ENCODE results near the gene C15orf39.
"Not testable (repeated sequence)": the region's sequence is repeated elsewhere in the genome, so short reads cannot be mapped to it uniquely, and the experiment has no call there.

Gene C15orf39

DNA sequence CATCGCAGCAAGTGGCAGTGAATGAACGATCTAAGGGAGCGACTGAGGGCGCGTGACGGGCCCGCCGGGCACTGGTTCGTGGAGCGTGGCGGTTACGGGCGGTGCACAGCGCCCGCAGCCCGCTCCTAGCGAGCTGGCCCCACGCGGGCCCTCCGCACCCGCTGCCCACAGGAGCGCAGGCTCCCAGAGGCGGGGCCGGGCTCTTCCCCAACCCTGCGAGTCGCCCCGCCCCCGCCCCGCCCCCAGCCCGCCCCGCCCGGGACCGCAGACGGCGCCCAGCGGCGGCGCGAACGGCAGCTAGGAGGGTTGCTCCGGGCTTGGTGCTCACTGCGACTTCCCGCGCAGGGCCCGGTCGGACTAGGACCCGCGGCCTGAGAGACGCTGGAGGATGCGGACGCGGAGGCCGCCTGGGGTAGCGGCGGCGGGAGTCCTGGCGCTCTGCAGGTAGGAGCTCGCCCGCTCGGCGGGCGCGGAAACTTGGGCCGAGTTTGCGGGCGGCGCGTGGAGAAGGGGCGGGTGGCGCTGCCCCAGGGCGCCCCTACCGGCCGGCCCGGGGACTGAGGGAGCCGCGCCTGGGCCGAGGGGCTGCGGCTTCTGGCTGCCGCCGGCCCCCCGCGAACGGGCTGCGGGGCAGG is at the start of gene C15orf39:
Gene C15orf39 (plus strand): TSS at position 267 of the 635 bp plus-strand sequence. CDS start 4,167 bp downstream, outside the sequence.
- DNase-seq: peak; percentile 90

GRCh38 chr15:75152382-75153079 is 49.2 kb upstream of the C15orf39 start:
- DNase-seq: no peak

DNA sequence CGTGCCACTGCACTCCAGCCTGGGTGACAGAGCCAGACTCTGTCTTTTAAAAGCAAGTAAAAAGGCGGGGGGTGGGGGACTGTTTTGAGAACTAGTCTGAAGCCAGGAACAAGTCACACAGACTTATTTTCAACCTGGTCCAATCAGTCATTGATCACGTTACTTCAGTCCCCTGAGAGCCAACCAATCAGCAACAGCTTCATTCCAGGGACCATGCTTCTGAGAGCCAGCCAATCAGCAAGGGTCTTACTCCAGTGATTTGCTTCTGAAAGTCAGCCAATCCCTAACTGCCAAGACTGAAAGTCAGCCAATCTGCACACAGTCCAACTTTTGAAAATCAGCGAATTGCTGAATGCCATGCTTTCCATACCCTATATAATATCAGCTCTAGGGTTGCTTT is 48.6 kb upstream of the C15orf39 start:
- no peak for DNase-seq

DNA sequence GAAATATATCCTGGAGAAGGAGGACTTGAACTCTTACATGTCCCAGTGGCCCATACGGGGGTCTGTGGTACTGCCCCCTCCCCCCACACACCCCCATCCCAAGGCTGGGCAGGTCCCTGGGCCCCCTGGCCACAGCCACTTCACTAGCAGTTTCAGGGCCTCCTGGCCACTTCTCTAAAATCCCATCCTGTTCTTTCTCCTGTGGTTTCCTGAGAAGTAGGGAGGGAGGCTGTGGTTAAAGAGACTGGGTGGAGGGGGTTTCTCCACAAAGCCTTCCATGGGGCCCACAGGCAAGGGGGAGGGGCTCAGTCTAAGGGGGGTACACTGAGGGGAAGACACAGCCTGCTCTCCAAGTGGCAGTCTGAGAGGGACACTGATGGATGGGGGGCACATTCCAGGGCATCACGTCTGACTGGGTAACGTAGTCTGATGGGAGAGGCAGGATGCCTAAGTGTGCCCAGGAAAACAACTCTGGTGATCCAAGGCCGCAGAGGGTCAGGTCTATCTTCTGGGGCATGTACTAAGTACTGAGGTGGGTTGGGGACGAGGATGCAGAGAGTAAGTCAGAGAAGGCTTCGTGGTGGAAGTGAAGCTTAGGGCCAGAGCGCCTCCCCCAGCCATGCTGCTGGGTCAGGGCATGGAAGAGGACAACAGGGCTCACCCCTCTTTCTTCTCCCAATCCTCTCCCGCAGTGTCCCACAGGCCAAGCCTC is 48.0 kb upstream of the C15orf39 start:
- no peak for DNase-seq

DNA sequence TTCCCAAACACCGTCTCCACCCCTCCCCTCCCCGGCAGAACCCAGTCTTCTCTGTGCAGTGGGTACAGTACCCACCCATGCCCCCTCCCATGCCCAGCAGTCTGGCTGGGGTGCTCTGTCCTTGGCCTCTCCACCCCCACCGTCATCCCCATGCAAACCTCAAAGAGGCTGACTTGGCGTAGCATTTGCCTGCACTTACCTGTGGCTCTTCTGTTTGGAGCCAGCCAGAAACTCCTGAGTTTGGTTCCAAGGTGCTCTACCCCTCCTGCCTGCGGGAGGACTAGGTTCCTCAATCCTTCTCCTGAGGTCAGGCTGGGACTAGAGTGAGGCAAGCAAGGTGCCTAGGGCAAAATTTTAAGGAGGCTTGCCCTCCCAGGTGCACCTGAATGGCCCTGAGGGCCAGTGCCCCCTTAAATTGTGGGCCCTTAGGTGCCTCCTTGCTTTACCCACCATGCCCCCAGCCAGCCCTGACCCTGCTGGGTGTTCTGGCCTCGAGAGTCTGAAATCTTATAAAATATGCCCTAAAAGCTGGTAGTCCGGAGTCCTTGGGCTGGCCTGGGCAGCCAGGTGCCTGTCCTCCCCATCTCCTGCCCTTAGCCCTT is 47.1 kb upstream of the C15orf39 start:
- DNase-seq: no peak

- DNase-seq: no peak
Observed at GRCh38 chr15:75156326-75157215, 45.1 kb upstream of the C15orf39 start.

DNA sequence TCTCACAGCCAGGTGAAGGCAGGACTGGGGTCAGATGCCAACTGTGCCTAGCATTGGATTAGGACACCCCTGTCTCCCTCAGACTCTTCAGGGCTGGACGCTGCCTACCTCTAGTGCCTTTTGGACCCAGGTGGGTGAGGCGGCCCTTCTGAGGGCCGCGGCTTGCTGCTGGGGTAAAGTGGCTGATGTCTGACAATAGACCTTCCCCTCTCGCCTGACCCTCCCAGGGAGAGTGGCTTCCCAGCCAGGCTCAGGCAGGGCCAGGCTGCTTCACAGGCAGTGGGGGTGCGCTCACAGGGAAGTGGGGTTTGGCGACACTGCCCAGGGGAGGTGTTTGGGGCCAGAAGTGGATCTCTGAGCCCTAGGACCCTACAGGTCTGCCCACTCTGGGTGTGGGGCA is 43.3 kb upstream of the C15orf39 start:
- no peak for DNase-seq

DNA sequence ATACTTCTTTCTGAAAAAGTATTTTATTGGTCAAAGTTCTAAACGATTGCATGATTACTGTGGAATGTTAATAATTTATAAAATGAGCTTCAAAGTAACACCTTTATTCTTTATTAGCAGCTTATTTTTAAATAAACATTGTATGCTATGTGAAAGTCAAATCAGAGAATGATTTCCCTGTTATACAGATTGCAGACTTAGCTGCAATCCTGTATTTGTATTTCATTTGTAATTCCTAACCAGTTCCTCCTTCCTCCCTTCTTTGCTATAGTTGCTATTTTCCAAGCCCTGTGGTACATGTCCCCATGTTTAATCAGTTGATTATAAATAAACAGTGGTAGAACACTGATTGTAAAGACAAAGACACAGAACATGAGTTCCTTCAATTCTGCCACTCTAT is 42.4 kb upstream of the C15orf39 start:
- no peak for DNase-seq

GRCh38 chr15:75161106-75161916 is 40.4 kb upstream of the C15orf39 start:
- DNase-seq: no peak

DNA sequence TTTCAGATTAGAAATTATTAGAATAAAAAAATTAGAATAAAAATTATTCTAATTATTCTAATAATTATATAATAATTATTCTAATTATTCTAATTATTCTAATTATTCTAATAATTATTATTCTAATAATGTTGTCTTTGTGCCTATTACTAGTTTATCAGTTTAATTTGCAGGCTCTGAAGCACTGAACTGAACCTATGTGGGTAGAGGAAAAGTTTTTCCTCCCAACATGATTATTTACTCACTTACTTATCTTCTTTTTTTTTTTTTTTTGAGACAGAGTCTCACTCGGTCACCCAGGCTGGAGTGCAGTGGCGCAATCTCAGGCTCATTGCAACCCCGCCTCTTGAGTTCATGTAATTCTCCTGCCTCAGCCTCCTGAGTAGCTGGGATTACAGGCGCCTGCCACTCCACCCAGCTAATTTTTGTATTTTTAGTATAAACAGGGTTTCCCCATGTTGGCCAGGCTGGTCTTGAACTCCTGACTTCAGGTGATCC is 39.7 kb upstream of the C15orf39 start:
- DNase-seq: no peak

DNA sequence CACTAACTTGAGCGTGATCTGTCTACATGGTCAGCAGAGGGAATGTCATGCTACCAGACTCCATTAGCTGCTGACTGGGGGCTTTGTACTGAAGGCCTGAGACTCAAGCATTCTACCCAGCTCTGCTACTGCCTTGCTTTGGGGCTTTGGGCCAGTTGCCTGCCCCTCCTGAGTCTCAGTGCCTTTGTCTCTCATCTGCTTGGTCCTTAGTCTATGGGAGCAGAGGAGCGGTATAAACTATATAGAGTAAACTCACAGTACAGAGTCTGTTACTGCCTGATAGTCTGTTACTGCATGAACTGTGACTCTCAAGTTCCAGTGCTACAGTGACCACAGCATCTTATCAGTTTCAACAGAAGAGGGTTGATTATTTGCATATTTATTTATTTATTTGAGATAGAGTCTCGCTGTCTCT is 38.5 kb upstream of the C15orf39 start:
- no peak for DNase-seq

DNA sequence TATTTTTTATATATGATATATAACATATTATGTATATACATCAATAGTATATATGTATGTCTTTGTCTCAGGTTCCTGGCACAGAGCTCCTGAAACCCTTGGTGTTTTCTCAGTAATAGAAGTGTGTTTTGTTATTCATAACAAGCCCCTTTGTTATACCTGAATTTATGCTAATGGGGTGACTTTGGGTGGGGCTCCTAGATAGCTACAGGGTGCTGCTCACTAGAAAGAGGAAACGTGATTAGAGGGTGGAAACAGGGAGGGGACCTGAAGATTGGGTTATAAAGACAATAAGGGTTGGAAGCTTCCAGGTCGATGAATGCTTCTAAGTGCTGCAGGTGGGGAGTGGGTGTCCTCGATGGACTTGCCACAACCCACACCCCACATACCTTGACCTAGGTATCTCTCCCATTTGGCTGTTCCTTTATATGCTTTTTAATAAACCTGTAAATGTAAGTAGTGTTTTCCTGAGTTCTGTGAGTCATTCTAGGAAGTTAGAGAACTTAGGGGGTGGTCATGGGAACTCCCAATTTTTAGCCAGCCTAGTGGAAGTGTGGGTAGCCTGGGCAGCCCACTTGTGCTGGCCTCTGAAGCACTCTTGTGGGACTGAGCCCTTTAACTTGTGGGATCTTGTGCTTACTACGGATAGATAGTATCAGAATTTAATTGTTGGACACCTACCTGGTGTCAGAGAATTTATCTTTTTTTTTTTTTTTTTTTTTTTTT is 36.9 kb upstream of the C15orf39 start:
- DNase-seq: no peak

DNA sequence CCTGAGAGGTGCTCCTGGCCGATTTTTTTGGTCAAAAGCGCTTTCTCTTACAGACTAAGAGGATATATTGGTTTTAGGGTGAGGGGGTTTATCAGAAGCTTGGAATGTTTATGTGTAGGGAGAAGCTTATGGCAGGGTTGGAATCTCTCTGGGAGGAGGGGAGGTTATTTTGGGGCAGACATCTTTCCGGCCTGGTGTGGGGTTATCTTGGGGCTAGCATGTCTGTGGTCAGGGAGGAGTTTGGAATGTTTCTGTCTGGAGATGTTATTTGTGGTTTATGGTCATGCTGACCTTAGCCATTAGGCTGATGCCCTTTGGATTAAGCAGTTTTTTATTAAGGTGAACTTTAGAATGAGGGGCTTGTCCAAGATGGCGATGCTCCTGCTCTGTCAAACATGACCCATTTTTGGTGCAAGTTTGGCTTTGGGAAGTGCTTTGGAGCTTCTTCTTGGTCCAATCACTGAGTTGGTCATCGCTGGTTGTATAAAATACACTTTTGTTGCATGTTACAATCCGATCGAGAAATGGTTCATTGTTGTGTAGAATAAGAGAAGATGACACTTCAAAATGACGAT is 35.1 kb upstream of the C15orf39 start:
- DNase-seq: not testable (repeated sequence)

- no peak for DNase-seq
Observed at GRCh38 chr15:75167588-75168350, 33.9 kb upstream of the C15orf39 start.

DNA sequence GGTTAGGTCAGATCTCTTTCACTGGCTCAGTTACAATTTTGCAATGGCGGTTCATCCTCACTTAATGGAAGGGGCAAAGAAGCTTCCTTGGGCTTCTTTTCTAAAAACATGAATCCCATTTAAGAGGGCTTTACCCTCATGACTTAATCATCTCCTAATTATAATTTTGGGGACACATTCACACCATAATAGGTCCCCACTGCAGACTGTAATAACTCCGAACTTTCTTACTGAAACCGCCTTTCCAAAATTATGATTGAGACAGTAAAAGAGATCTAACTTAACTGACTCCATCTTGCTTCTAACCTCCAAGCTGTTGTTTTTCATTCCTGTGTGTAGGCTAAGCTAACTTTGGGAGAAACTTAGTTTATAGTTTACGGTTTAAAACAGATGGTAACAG is 33.3 kb upstream of the C15orf39 start:
- no peak for DNase-seq

GRCh38 chr15:75170203-75170602 is 31.5 kb upstream of the C15orf39 start:
- no peak for DNase-seq

DNA sequence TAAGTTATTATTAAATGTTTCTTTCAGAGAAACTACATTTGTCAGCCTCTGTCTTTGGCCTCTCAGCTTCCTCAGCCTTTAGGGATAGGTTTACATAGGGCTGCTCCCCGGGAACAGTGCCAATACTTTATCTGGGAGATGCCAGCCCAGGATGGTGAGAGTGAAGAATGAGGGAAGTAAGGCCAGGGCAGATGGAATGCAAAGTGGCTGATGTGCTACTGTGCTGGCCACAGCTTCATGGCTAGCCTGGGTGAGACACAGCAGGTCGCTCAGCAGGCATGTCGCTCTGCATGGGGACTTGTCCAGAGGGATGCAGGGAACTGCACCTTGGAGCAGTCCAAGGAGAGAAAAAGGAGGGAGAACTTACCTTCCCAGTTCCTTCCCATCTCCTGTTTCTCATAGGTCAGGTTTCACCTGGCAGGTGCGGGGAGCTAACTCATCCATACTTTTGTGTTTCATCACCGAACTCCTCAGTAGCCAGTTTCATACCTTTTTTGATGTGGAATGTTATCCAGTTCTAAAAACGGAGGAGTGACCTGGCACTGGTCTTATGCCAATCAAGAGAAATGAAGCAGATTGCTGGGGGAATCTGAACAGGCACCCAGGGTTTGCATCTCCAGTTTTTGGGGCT is 30.9 kb upstream of the C15orf39 start:
- no peak for DNase-seq

DNA sequence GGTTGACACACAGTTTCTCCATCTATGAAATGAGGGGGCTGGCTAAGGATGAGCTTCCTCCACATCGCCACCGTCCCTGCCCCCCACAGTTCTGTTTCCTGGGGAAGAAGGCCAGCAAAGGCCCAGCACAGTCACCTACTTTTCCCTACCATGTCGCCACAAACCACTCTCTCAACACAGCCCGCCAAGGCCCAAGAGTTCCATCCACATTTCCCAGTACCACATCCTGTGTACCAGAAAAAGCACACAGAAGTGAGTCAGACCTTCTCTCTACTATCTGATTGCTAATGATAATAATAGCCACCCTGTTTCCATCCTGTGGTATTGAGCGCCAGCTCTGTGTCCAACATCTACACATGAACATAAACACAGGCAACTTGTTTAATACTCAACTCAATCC is 30.3 kb upstream of the C15orf39 start:
- DNase-seq: no peak

DNA sequence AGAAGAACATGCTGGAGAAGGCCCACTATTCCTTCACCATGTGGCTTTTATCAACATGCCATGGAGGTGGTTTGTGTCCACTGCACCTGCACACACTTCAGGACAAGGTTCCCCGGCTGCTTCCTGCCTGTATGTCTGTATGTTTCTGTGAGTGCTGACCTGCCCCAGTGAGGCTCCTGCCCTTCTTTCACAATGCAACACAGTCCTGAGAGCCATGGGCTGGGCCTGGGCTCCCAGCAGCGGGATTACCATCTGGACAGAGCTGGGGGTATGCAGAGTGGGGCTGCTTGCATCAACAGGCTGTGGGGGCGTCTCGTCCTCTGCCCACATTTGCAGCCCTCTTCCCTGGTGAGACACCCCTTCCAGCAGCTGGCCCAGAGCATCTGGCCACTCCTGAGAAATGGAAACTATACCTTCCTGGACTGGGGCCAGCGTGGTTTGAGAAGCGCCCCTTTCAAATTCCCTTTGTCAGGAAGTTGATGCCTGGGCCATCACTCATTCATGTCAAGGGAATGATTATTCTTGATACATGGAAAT is 29.3 kb upstream of the C15orf39 start:
- no peak for DNase-seq
